GM21423 (cell line): ENCODE data around the gene PNLDC1.
A peak's percentile ranks its signal among the peaks of the same experiment; 100 is the strongest.

Experiments
- ATAC-seq: cut with Tn5 transposase; IDR thresholded peaks from one replicate; pipeline ENCODE4 v1.9.1; 2021; ENCODE audit warnings: mild to moderate bottlenecking, moderate library complexity; ENCODE audit not compliant: unreplicated experiment

Gene PNLDC1, protein sequence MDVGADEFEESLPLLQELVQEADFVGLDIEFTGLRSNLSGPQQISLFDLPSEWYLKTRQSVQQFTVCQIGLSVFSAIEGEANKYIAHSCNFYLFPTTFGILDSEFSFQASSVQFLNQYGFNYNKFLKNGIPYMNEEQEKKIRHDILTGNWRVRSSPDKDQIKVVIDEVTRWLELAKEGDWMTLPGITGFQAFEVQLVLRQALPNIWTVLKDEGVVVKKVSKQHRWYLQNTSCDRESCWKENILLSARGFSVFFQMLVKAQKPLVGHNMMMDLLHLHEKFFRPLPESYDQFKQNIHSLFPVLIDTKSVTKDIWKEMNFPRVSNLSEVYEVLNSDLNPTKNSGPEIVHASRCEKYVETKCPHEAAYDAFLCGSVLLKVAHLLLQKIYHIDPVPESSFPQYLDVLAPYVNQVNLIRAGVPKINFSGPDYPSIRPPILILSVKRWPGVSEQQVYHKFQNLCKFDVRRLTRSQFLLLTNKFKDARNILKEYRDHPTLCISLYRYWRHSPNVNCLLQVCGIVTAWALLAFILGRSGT

DNA sequence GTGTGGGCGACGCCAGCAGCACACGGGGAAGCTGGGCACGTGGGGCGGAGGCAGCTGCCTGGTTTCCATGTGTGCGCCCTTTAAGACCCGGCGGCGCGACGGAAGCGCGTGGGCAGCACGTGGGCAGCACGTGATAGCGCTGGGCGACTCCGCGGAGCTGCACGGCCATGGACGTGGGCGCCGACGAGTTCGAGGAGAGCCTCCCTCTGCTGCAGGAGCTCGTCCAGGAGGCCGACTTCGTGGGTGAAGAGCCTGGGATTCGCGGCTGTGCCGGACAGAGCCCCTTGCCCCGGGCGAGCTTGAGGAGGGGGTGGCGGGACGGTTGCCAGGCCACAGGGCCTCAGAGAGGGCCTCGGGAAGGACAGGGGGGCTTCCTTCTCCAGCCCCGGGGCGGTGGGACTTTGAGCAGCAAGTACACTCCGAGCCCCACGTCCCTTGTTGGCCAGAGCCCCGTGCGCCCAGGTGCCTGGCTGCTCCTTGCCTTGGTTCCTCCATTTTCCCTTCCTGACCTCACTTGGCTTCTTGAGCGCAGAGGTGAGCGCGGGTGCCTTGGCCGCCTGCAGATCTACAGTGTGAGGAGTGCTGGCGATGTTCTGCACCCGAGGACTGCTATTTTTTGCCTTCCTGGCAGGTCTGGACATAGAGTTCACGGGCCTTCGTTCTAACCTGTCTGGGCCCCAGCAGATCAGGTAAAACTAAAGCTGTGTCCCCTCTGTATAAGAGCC, at the start of gene PNLDC1:
TSS of gene PNLDC1 (plus strand) at position 136 of the 725 bp plus-strand sequence. CDS start at position 168, 32 bp downstream.
- no peak for ATAC-seq

DNA sequence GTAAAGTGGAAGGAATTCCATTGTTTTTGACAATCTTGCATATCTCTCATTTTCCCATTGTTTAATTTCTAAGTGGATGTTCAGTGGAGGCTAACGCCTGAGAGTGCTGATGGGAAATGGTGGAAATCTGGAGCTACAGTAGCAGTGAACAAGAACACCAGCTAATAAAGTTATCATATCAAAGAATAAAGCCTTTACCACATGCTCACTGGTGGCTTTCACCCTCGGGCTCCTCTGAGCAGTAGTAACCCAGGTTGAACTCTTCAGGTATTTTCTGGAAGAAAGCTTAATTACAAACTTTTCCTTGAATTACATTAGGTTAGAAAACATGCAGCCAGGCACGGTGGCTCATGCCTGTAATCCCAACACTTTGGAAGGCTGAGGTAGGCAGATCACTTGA, 48.6 kb upstream of the PNLDC1 start:
- ATAC-seq: no peak

DNA sequence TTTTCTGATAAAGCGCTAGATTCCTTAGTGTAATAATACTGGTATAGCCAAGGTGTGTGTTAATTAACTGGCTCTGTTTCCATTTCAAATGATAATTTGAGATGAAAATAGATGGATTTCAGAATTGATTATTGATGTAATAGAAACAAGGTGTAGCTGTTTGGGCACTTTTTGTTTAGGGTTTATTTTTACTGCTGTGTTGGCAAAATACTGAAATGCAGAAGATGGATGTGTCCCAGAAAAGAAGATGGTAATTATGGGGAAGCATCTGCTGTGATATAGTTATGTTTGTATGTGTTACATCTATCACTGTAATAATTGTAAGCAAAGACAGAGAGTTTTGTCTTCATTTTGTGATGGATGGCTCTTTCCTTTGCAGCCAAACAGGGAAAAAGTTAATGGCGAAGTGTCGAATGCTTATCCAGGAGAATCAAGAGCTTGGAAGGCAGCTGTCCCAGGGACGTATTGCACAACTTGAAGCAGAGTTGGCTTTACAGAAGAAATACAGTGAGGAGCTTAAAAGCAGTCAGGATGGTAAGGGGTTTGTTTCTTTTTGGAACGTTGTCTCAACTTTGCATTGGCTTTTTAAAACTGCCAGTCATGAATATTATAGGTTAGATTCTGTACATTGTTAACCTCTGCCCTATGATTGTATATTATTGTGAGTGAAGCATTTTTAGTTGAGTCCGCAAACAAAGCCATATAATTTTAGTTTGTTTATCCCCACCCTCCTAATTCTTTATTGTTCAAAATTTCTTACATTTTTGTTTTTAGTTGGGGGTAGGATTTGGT, 46.8 kb upstream of the PNLDC1 start:
- no peak for ATAC-seq

DNA sequence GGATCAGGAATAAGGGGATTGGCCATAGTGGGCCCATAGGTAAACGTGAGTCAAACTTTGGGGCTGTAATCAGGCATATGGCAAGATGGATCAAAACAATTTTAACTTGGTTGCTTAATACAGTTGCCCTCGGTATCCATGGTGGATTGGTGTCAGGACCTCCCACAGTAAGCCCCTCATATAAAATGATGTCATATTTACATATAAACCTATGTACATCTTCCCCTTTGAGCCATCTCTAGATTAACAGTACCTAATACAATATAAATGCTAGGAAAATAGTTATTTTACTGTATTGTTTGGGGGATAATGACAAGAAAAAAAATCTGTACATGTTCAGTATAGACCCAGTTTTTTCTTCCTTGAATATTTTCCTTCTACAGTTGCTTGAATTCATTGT, 45.7 kb upstream of the PNLDC1 start:
- no peak for ATAC-seq

DNA sequence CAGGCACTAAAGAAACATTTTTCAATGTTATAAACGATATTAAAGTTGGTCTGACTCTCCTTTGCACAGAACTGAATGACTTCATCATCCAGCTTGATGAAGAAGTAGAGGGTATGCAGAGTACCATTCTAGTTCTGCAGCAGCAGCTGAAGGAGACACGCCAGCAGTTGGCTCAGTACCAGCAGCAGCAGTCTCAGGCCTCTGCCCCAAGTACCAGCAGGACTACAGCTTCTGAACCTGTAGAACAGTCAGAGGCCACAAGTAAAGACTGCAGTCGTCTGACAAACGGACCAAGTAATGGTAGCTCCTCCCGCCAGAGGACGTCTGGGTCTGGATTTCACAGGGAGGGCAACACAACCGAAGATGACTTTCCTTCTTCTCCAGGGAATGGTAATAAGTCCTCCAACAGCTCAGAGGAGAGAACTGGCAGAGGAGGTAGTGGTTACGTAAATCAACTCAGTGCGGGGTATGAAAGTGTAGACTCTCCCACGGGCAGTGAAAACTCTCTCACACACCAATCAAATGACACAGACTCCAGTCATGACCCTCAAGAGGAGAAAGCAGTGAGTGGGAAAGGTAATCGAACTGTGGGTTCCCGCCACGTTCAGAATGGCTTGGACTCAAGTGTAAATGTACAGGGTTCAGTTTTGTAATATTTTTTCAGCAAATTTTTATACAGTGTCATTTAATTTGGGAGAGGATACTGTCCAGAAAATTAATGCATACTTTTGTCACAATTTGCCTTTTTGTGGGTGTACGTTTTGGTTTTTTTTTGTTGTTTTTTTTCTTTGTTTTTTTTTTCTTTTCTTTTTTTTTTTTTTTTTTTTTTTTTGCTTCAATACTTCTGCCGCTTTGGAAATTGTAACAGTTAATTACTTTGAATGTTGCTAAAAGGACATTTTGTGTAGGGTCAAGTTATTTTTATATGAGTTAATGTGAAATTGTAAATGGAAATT, 44.8 kb upstream of the PNLDC1 start:
- ATAC-seq: no peak

DNA sequence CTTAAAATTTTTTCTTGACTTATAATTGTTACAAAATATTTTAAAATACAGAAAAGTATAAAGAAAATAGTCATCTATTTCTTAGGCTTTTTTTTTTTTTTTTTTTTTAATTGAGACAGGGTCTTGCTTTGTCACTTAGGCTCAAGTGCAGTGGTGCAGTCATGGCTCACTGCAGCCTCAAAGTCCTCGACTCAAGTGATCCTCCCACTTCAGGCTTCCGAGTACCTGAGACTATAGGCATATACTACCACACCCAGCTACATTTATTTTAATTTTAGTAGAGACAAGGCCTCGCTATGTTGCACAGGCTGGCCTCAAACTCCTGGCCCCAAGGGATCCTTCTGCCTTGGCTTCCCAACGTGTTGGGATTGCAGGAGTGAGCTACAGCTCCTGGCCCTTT, 43.6 kb upstream of the PNLDC1 start:
- no peak for ATAC-seq

DNA sequence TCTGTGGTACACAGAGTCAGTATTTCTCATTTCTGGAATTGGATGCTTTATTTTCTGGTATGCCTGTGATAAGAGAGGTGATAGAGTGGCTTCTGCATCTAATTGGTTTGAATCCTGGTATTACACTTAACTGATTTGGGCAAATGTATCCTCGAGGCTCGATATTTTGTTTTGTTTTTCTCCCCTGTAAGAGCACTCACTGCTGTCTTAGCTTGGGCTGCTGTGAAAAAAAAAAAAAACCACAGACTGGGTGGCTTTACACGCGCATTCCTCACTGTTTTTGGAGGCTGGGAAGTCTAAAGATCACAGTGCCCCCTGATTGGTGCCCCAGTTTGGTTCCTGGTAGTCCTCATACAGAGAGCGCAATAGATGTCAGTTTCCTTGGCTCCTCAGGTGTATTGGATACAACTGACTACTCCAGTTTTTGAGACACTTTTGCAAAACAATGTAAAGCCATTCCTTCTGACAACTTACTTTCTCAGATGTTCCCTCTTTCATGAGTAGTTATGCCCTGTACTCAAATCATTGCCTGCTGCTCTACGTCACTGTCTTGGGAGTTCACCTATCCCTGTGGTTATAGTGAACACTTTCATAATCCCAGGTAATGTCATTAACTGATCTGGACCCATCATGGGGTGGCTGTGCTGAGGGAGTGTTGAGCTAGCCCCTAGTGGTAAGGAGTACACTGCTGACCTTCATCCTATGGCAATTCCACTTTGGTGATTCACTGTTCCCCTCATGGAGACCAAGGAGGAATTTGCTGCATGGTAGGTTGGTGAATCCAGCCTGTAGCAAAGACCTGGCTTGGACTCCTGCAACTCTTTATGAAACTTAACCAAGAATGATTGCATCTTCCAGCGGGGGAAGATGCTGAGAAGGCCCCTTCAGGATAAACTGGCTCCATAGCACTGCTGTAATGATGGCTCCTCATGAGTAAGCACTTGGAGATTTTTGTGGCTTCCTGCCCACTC, 41.8 kb upstream of the PNLDC1 start:
- no peak for ATAC-seq

DNA sequence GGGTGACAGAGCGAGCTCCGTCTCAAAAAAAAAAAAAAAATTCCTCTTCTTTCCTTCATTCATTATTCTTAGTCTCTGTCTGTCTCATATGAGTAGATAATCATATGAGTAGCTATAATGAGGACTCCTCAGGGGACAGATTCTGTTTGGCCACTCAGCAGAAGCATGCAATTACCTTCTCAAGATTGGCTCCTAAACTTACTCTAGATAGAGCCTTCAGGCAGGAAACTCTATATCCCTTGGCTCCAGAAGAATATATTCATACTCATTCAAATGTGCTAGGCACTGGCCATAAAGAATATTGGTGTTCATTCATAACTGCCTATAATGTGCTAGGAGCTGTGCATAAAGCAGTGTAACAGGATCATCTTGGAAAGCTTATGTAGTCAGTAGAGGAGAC, 40.4 kb upstream of the PNLDC1 start:
- no peak for ATAC-seq

DNA sequence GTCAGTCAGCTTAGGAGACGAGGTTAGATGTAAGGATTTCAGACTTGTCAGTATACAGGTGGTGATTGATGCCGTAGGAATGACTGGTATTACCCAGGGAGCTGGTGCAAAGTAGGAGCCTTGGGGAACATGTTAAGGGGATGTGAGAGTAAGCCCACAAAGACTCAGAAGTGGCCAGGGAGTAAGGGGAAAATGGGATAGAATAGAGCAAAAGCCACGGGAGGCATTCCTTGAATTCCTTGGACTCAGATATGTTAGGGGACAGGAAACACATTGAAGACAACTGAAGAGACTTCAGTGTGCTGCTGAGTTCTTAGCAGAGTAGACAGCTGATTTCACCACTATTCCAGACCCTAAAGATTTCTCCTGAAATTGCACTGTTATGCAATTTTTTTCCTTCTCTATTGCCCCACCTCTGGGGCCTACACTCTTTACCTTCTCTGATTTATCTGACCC, 39.4 kb upstream of the PNLDC1 start:
- ATAC-seq: no peak

DNA sequence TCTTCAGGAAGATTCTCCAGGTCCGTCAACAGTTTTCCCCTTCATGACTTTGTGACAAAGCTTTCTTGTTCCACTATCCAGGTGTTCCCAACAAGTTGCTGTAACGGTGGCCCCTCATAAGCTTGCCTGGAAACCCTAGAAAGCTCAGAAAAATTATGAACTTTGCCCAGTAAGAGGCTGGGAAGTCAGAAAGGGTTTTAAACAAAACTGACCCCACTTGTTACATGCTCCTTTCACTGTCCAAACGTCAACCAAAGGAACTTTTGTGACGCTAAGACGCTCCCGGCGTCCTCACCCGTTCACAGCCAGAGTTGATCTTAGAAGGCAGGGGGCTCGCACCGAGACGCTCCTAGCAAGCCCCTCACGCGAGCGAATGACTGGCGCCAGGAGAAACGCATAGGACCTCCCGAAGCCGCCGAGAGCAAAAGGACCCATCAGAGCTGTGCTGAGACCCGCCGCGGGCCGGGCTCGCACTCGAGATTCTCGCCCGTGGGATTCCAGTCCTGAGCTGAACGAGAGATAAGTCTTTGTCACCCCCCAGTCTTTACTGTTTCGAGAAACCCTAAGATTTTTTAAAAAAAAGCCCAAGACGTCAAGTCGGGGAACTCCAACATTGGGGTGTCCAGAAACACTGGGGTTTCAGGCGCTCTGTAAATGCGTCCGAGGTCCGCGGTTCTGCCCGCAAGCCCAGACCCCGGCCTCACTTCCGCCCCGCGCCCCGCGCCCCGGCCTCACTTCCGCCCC, 38.8 kb upstream of the PNLDC1 start:
- ATAC-seq: peak; percentile 1

DNA sequence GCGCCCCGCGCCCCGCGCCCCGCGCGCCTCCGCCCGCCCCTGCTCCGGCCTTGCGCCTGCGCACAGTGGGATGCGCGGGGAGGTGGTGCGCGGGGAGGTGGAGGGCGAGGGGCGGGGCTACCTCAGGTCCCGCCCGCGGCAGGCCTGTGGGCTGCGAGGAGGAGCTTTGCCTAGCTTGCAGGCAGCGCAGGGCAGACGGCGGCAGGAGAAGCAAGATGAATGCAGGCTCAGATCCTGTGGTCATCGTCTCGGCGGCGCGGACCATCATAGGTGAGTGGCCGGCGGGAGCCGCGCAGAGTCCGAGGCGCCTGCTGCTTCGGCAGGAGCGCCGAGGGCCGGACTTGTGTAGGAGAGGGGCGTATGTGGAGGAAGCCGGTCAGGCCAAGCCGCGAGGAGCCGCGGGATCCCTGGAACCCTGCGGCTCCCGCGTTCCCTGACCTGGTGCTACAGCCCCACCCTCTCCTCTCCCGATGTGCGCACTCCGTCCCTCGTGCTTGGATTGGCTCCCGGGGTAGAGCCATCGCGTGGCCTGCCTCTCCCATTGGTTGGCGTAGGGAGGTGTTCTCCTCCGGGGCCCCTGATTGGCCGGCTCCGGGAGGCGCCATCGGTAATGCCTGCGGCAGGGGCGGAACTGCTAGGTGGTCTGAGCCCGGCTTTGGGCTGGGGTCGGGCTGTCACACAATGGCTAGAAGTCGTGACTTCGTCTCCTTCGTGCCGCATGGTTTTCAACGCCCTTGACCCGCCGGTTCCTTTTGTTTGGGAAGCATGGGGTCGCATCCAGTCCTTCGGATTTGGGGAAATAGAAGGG, 38.0 kb upstream of the PNLDC1 start, which contains the start of gene ACAT2:
TSS of gene ACAT2 (plus strand) at position 173 of the 808 bp plus-strand sequence. CDS start at position 216, 43 bp downstream.
- peak; percentile 97 for ATAC-seq

DNA sequence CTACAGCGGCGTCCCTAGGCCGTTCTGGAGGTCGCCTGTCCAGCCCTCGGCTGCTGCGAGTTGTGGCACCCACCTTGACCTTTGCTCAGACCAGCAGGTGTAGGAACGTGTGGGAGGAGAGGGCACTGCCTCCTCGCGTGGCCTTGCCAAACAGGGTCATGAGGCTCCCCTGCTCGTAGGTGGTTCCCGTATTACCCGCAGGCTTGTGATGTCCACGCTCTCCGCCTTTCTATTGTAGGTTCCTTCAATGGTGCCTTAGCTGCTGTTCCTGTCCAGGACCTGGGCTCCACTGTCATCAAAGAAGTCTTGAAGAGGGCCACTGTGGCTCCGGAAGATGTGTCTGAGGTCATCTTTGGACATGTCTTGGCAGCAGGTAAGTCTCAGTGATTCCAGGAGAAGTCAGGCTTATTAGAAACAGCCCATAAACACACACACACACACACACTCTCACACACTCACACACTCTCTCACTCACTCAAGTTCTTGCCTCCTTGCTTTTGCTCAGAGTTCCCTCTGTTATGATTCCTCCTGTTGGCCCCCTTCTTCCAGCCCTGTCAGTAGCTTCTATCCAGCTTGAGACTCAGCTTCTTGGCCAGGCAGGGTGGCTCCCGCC, 37.3 kb upstream of the PNLDC1 start:
- peak; percentile 8 for ATAC-seq

DNA sequence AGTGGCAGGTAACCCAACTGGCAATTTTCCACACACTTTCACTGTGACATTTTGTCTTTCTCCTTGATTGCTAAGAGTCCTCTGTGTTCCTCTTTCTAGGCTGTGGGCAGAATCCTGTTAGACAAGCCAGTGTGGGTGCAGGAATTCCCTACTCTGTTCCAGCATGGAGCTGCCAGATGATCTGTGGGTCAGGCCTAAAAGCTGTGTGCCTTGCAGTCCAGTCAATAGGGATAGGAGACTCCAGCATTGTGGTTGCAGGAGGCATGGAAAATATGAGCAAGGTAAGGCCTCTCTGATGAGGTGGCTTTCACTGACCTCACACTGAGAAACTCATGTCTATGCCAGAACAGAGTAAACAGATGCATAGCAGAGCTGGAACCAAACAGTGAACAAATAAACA, 33.2 kb upstream of the PNLDC1 start:
- no peak for ATAC-seq

DNA sequence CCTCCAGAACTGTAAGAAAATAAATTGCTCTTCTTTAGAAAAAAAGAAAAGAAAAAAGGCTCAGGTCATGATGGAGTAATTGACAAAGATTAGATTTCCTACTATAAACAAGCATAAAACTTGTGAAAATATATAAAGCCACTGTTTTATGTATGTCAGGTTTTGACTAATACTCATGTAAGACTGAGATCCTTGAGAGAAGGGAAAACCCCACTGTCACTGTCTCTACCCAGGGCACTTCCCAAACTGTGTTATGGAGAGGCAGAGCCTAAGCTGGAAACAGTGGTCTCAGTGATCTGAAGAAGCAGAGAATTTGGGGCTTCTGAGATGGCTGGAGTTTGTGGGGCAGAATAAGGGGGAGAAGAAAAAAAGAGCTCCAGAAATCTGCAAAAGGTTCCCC, 30.6 kb upstream of the PNLDC1 start:
- ATAC-seq: no peak

DNA sequence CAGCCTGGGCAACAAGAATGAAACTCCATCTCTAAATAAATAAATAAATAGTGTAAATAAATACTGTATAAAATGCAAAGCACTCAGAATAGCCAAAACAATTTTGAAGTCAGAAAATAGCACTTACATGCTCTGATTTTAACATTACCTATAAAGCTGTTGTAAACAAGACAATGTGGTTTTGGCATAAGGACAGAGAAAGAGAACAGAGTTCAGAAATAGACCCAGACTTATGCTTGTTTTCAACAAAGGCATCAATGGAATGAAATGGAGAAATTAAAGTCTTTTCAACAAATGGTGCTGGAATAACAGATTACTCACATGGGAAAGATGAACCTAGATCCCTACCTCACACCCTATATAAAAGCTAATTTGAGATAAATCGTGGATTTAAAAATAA, 27.9 kb upstream of the PNLDC1 start:
- ATAC-seq: no peak

DNA sequence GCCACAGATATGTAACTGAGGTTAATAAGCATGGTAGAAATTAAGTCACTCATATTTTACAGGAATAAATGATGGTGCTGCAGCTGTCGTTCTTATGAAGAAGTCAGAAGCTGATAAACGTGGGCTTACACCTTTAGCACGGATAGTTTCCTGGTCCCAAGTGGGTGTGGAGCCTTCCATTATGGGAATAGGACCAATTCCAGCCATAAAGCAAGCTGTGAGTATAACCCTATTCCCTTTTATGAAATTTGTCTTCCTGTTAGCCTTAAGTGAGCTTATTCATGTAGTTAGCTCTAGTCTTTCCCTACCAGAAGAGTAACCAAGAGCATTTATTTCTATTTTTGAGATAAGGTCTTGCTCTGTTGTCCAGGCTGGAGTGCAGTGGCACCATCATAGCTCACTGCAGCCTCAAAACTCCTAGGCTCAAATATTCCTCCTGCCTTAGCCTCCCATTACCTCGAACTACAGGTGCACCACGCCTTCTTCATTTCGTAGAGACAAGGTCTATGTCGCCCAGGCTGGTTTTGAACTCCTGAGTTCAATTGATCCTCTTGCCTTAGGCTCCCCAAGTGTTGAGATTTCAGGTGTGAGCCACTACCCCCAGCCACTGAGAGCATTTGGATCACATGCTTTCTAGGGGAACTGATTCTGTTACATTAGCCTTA, 22.7 kb upstream of the PNLDC1 start:
- no peak for ATAC-seq
